ENCODE measurements around the gene SPAG5. TPM values are rescaled to one million over a fixed set of nuclear protein-coding genes. Genes with fewer than 3 reads are reported as not detected.
"Not testable (repeated sequence)": the region's sequence is repeated elsewhere in the genome, so short reads cannot be mapped to it uniquely, and the experiment has no call there.

Gene SPAG5
- total RNA-seq, 2 experiments from 2014 or later, result 162 to 170 TPM

- ChIA-PET POLR2A (interaction anchor here (0.9 to 2.3 kb wide), 4 partner anchors 11 to 33 kb away, joined by 3 to 7 read pairs (median 4); partner anchors contain the start of gene ALDOC), CTCF (interaction anchor here (3.3 kb wide), 1 partner anchor 11 kb away, joined by 12 read pairs; no protein-coding TSS in a partner anchor)
- Mint-ChIP-seq H3K9me3 (ENCODE audit: insufficient read depth) (no peaks in the 10 kb centered on the region), H3K27me3 (ENCODE audit: low read depth) (no peaks in the 10 kb centered on the region), H3K4me3 (no peak overlapping the region), H3K4me1 (ENCODE audit: low read depth) (peaks cover 3% of the 10 kb centered on the region), H3K27ac (peak overlapping the region; percentile 4), H3K36me3 (ENCODE audit: low read depth) (peaks cover 47% of the 10 kb centered on the region)
- ATAC-seq (no peak), DNase-seq (no peak)
Measured at GRCh38 chr17:28610376-28610775, 11.6 kb upstream of the SPAG5 start.

GRCh38 chr17:28604031-28604430 lies 5.2 kb upstream of the SPAG5 start:
- POLR2A ChIA-PET; H3K36me3 Mint-ChIP-seq (ENCODE audit: low read depth); DNase-seq; H3K27me3 Mint-ChIP-seq (ENCODE audit: low read depth); CTCF ChIA-PET; H3K9me3 Mint-ChIP-seq (ENCODE audit: insufficient read depth); H3K4me1 Mint-ChIP-seq (ENCODE audit: low read depth); H3K4me3 Mint-ChIP-seq; H3K27ac Mint-ChIP-seq; ATAC-seq: not testable (repeated sequence)

DNA sequence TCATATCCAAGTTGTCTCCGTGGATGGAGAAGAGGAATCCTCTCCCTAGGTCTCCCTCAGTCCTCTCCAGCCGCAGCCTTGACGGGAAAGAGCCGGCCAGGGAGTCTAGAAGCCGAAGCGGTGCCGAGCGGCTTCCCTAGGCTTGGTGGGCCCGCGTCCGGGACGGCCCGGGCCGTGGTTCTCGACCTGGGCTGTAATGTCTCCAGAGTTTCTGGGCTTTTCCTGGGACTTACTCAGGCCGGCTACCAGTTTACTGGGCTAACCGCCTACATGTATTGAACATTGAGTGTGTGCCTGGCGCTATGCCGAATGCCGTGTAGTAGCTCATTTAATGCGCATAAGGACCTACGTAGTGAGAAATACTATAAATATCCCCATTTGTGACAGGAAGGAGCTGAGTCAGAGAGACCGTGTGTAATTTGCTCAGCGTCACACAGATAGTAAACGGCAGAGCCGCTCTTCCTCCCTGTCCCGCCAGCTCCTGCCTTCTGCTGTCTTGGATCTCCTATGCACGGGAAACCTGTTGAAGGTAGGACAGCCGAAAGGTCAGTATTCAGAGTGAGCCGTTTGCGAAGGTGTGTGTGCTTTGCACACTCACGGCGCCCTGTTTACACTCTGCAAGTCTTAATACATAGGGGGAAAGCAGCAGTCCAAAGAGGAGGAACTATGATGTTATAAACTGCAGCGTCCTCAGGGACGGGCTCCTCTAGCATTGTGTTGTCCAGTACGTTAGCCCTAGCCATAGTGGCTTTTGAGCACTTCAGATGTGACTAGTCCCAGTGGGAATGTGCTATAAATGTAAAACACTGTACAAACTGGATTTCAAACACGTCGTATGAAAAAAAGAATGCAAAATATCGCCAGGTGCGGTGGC lies 723 bp upstream of the SPAG5 start:
- peak; percentile 68 for DNase-seq
- CTCF ChIA-PET, result interaction anchor here (1.1 to 1.7 kb wide), 4 partner anchors 12 to 107 kb away, joined by 3 to 12 read pairs (median 8); no protein-coding TSS in a partner anchor

DNA sequence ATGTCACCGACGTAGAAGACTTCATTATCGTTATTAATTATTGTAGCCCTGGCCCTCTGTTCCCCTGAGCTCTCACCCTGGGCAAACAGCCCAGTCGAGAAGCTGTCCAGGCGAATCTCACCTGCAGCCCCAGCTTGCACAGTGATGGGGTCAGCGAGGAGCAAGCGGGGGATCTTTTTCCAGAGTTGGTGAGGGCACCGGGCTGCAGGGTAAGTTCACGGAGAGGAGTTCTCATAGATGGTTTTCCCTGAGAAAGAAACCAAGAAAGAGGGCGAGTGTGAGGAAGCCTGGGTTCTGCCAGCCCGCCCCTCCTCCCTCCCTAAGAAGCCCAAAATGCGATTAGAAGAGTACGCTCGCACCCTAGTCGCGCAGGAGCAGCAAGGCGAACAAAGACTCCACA lies 436 bp downstream of the SPAG5 start:
- ATAC-seq, result no peak
- Mint-ChIP-seq H3K9me3 (ENCODE audit: insufficient read depth) (no peaks in the 10 kb centered on the region), H3K27me3 (ENCODE audit: low read depth) (no peaks in the 10 kb centered on the region), H3K27ac (peak overlapping the region; percentile 91), H3K4me3 (peak overlapping the region; percentile 84), H3K4me1 (ENCODE audit: low read depth) (peaks cover 21% of the 10 kb centered on the region), H3K36me3 (ENCODE audit: low read depth) (peaks cover 26% of the 10 kb centered on the region)
- CTCF ChIA-PET, result interaction anchor here (1.0 to 3.1 kb wide), 6 partner anchors 10 to 48 kb away, joined by 3 to 14 read pairs (median 6); partner anchors contain the start of gene ALDOC
- DNase-seq, result no peak
- POLR2A ChIA-PET, result interaction anchor here (0.8 to 2.6 kb wide), 12 partner anchors 10 to 212 kb away, joined by 3 to 19 read pairs (median 4); partner anchors contain the start of genes ALDOC, PIGS, SDF2 and SUPT6H

More for the DNA sequence above, 723 bp upstream of the SPAG5 start:
- no peaks in the 10 kb centered on the region for H3K27me3 Mint-ChIP-seq (ENCODE audit: low read depth)
- ATAC-seq, result peak; percentile 60
- no peaks in the 10 kb centered on the region for H3K9me3 Mint-ChIP-seq (ENCODE audit: insufficient read depth)
- H3K36me3 Mint-ChIP-seq (ENCODE audit: low read depth), result peaks cover 23% of the 10 kb centered on the region
- H3K4me3 Mint-ChIP-seq, result peak overlapping the region; percentile 84
- peaks cover 19% of the 10 kb centered on the region for H3K4me1 Mint-ChIP-seq (ENCODE audit: low read depth)
- peak overlapping the region; percentile 91 for H3K27ac Mint-ChIP-seq
- POLR2A ChIA-PET, result interaction anchor here (0.6 to 2.6 kb wide), 19 partner anchors 11 to 264 kb away, joined by 3 to 19 read pairs (median 5); partner anchors contain the start of genes ALDOC, BLTP2, IFT20 and PIGS

DNA sequence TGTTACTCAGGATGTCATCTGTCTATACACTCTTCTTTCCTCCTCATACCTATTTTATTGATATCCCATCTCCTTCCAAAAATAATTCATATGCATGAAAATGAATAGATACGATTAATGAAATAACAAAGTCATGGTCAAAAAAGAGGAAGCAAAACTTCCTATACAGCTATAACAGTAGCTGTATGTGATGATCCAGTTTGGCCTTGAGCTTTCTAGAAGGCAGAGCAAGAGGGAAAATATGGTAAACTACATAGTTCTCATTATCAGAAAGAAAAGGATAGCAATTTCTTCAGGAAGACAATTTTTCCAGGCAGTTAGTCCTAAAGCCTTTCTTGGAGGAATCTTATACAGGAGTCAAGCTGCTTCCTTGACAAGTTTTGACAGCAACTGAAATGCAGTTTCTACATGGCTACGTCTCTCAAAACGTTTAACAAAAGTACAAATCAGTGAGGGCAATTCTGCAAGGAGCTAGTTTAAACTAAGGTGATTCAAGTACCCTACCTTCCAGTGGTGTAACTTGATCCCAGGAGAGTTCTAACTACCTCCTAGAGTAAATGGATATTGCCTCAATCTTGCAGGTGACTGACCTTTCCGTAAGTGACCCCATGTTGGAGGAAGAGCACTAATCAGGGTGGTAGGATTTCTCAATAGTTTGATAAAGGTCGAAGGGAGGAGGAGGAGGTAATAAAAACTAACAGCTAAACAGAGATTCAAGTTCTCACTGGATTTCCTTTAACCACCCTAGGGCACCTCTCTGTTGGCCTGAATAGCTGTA lies 1.0 kb downstream of the SPAG5 start:
- ATAC-seq (no peak), DNase-seq (no peak)
- POLR2A ChIA-PET, result interaction anchor here (0.8 to 2.6 kb wide), 10 partner anchors 9 to 64 kb away, joined by 3 to 19 read pairs (median 4); partner anchors contain the start of genes ALDOC, PIGS, SDF2 and SUPT6H
- Mint-ChIP-seq H3K4me3 (peak overlapping the region; percentile 84), H3K4me1 (ENCODE audit: low read depth) (peaks cover 21% of the 10 kb centered on the region), H3K9me3 (ENCODE audit: insufficient read depth) (no peaks in the 10 kb centered on the region), H3K27me3 (ENCODE audit: low read depth) (no peaks in the 10 kb centered on the region), H3K27ac (peak overlapping the region; percentile 91), H3K36me3 (ENCODE audit: low read depth) (peaks cover 32% of the 10 kb centered on the region)
- CTCF ChIA-PET, result interaction anchor here (1.0 to 3.1 kb wide), 6 partner anchors 9 to 49 kb away, joined by 3 to 14 read pairs (median 6); partner anchors contain the start of gene ALDOC

GRCh38 chr17:28592260-28592659 lies 6.6 kb downstream of the SPAG5 start:
- CTCF ChIA-PET, result interaction anchor here (1.7 kb wide), 1 partner anchor 55 kb away, joined by 5 read pairs; no protein-coding TSS in a partner anchor
- Mint-ChIP-seq H3K36me3 (ENCODE audit: low read depth) (peaks cover 50% of the 10 kb centered on the region), H3K4me3 (no peak overlapping the region), H3K9me3 (ENCODE audit: insufficient read depth) (no peaks in the 10 kb centered on the region), H3K27ac (no peak overlapping the region), H3K27me3 (ENCODE audit: low read depth) (no peaks in the 10 kb centered on the region), H3K4me1 (ENCODE audit: low read depth) (peaks cover 4% of the 10 kb centered on the region)
- POLR2A ChIA-PET, result interaction anchor here (0.8 kb wide), 1 partner anchor 70 kb away, joined by 4 read pairs; the partner anchor contains the start of gene SUPT6H
- ATAC-seq (no peak), DNase-seq (no peak)

DNA sequence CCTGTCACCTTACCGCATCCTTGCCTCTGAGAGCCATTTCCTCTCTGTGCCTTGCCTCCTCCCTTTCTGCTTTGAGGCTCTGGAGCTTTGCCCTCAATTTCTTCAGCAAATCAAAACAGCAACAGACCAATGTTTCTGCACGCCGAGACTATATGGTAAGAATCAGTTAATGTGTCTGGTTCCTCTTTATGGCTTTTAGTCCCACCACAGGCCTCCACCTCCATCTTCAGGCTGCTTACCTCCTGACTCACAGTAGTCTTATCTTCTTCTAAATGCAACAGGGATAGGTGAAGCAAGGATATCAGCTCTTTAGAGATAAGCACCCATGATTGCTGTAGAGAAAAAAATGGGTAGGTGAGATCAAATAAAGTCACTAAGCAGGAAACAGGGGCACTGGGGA lies 13.0 kb downstream of the SPAG5 start:
- CTCF ChIA-PET, result no interaction called here
- Mint-ChIP-seq H3K4me3 (no peak overlapping the region), H3K36me3 (ENCODE audit: low read depth) (peaks cover 13% of the 10 kb centered on the region), H3K9me3 (ENCODE audit: insufficient read depth) (no peaks in the 10 kb centered on the region), H3K4me1 (ENCODE audit: low read depth) (no peaks in the 10 kb centered on the region), H3K27ac (peak overlapping the region; percentile 16), H3K27me3 (ENCODE audit: low read depth) (no peaks in the 10 kb centered on the region)
- DNase-seq, result no peak
- ATAC-seq, result no peak
- POLR2A ChIA-PET, result no interaction called here

GRCh38 chr17:28584434-28584833 lies 14.4 kb downstream of the SPAG5 start:
- no peak for DNase-seq
- Mint-ChIP-seq H3K4me3 (no peak overlapping the region), H3K36me3 (ENCODE audit: low read depth) (peaks cover 23% of the 10 kb centered on the region), H3K4me1 (ENCODE audit: low read depth) (peaks cover 8% of the 10 kb centered on the region), H3K27ac (no peak overlapping the region), H3K9me3 (ENCODE audit: insufficient read depth) (no peaks in the 10 kb centered on the region), H3K27me3 (ENCODE audit: low read depth) (no peaks in the 10 kb centered on the region)
- ChIA-PET CTCF (no interaction called here), POLR2A (interaction anchor here (1.3 to 1.6 kb wide), 2 partner anchors 14 kb away, joined by 4 read pairs; no protein-coding TSS in a partner anchor)
- no peak for ATAC-seq

- POLR2A ChIA-PET, result interaction anchor here (0.6 kb wide), 1 partner anchor 14 kb away, joined by 3 read pairs; no protein-coding TSS in a partner anchor
- no peak for ATAC-seq
Measured at GRCh38 chr17:28582513-28582912, 16.3 kb downstream of the SPAG5 start.

DNA sequence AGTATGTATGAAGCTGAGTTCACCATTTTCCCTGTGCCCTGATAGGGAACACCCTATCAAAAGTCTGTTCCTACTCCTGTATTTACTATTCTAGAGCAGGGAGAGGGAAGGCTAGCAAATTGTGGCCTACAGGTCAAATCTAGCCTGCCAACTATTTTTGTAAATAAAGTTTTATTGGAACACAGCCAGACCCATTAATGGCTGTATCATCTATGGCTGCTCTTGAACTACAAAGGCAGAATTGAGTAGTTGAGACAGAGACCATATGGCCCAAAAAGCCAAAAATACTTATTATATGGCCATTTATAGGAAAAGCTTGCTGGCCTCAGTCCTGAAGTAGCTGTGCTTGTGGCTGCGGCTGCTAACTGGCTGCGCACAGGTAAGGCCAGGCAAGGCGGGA lies 17.9 kb downstream of the SPAG5 start:
- peaks cover 22% of the 10 kb centered on the region for H3K4me1 Mint-ChIP-seq (ENCODE audit: low read depth)
- ChIA-PET CTCF (interaction anchor here (0.7 to 2.3 kb wide), 2 partner anchors 10 to 31 kb away, joined by 3 to 12 read pairs; partner anchors contain the start of gene PIGS), POLR2A (interaction anchor here (0.9 kb wide), 2 partner anchors 13 to 17 kb away, joined by 3 to 4 read pairs; no protein-coding TSS in a partner anchor)
- no peak overlapping the region for H3K4me3 Mint-ChIP-seq
- DNase-seq, result no peak
- no peaks in the 10 kb centered on the region for H3K27me3 Mint-ChIP-seq (ENCODE audit: low read depth)
- peaks cover 43% of the 10 kb centered on the region for H3K36me3 Mint-ChIP-seq (ENCODE audit: low read depth)
- ATAC-seq, result no peak
- no peaks in the 10 kb centered on the region for H3K9me3 Mint-ChIP-seq (ENCODE audit: insufficient read depth)
- H3K27ac Mint-ChIP-seq, result no peak overlapping the region

More at GRCh38 chr17:28582513-28582912, 16.3 kb downstream of the SPAG5 start:
- Mint-ChIP-seq H3K9me3 (ENCODE audit: insufficient read depth) (no peaks in the 10 kb centered on the region), H3K27ac (no peak overlapping the region), H3K4me3 (no peak overlapping the region), H3K4me1 (ENCODE audit: low read depth) (peaks cover 10% of the 10 kb centered on the region), H3K27me3 (ENCODE audit: low read depth) (no peaks in the 10 kb centered on the region), H3K36me3 (ENCODE audit: low read depth) (peaks cover 30% of the 10 kb centered on the region)
- no peak for DNase-seq
- CTCF ChIA-PET, result no interaction called here

- Mint-ChIP-seq H3K9me3 (ENCODE audit: insufficient read depth) (no peaks in the 10 kb centered on the region), H3K4me1 (ENCODE audit: low read depth) (peaks cover 34% of the 10 kb centered on the region), H3K27ac (peak overlapping the region; percentile 10), H3K36me3 (ENCODE audit: low read depth) (peaks cover 48% of the 10 kb centered on the region), H3K4me3 (no peak overlapping the region), H3K27me3 (ENCODE audit: low read depth) (no peaks in the 10 kb centered on the region)
- POLR2A ChIA-PET, result interaction anchor here (0.6 to 2.8 kb wide), 4 partner anchors 15 to 66 kb away, joined by 3 to 18 read pairs (median 4); partner anchors contain the start of gene SPAG5
- CTCF ChIA-PET, result interaction anchor here (1.0 to 2.3 kb wide), 2 partner anchors 30 to 32 kb away, joined by 3 to 12 read pairs; no protein-coding TSS in a partner anchor
- ATAC-seq (no peak), DNase-seq (no peak)
Measured at GRCh38 chr17:28579526-28579925, 19.3 kb downstream of the SPAG5 start.
